PC-3 (cell line): Measurements from ENCODE around the gene ARAP3. TPM values are rescaled to one million over a fixed set of nuclear protein-coding genes. Genes with fewer than 3 reads are reported as not detected.

ENCODE experiments used
- ATAC-seq: fragments of 200-7000 bp; cut with Tn5 transposase; 2 replicates; pipeline ENCODE4 v1.9.1; 2020; ENCODE audit warnings: mild to moderate bottlenecking, moderate library complexity
- BruUV-seq: library from RNA; stranded (reverse); fragments of 400-500 nt; replicated peaks from 2 replicates; lab custom pipeline; 2021; lab: Mats Ljungman, UMichigan
- CTCF ChIA-PET: fragments of 300-600 bp; sonication (Branson Sonifier 250); formaldehyde crosslinking; loops from one replicate; lab custom pipeline; 2022; ENCODE audit warnings: antibody characterized with exemption; lab: Charles Lee
- POLR2A ChIA-PET: fragments of 300-600 bp; sonication (Branson Sonifier 250); formaldehyde crosslinking; loops from one replicate; lab custom pipeline; 2022; ENCODE audit warnings: antibody characterized with exemption; ENCODE audit not compliant: unreplicated experiment; lab: Charles Lee
- DNase-seq: peaks from one replicate; pipeline ENCODE4 v3.0.0-alpha.2; 2015
- H2AFZ ChIP-seq: fragments of 300-600 bp; sonication (generic); 2 replicates; pipeline ENCODE4 v1.6.0; 2016; ENCODE audit warnings: antibody characterized with exemption, low read length
- H3F3A ChIP-seq: fragments of 300-600 bp; sonication (generic); one replicate; pipeline ENCODE4 v1.6.0; 2017; ENCODE audit warnings: antibody characterized with exemption, low read length, control low read depth, mild to moderate bottlenecking; ENCODE audit not compliant: unreplicated experiment
- H3K27ac ChIP-seq: fragments of 300-600 bp; sonication (generic); 2 replicates; pipeline ENCODE4 v1.5.1; 2016; ENCODE audit warnings: mild to moderate bottlenecking, low read length
- H3K27me3 ChIP-seq: fragments of 300-600 bp; sonication (generic); 2 replicates; pipeline ENCODE4 v1.6.1; 2016; ENCODE audit warnings: low read length, mixed read lengths
- H3K36me3 ChIP-seq: fragments of 300-600 bp; sonication (generic); 2 replicates; pipeline ENCODE4 v1.6.1; 2016; ENCODE audit warnings: low read depth, mixed run types, low read length, mixed read lengths
- H3K4me1 ChIP-seq: fragments of 300-600 bp; sonication (generic); 2 replicates; pipeline ENCODE4 v1.5.1; 2016; ENCODE audit warnings: low read length; ENCODE audit not compliant: insufficient read depth
- H3K4me2 ChIP-seq: fragments of 300-600 bp; sonication (generic); 2 replicates; pipeline ENCODE4 v1.6.0; 2016; ENCODE audit warnings: low read length
- H3K4me3 ChIP-seq: fragments of 300-600 bp; sonication (generic); 2 replicates; pipeline ENCODE4 v1.5.1; 2016; ENCODE audit warnings: mild to moderate bottlenecking, low read length, mixed read lengths
- H3K79me2 ChIP-seq: fragments of 300-600 bp; sonication (generic); 2 replicates; pipeline ENCODE4 v1.6.1; 2017; ENCODE audit warnings: low read length, mixed read lengths
- H3K9ac ChIP-seq: fragments of 300-600 bp; sonication (generic); 2 replicates; pipeline ENCODE4 v1.6.0; 2016; ENCODE audit warnings: mild to moderate bottlenecking, low read length
- H3K9me2 ChIP-seq: fragments of 300-600 bp; sonication (generic); replicated peaks from 2 replicates; pipeline ENCODE4 v1.6.1; 2016; ENCODE audit warnings: mixed run types, low read length, mixed read lengths
- H3K9me3 ChIP-seq: fragments of 300-600 bp; sonication (generic); 2 replicates; pipeline ENCODE4 v1.6.1; 2016; ENCODE audit warnings: low read length, mixed read lengths
- H4K20me1 ChIP-seq: fragments of 300-600 bp; sonication (generic); 2 replicates; pipeline ENCODE4 v1.6.1; 2016; ENCODE audit warnings: low read length, mixed read lengths
- CTCF ChIP-seq: fragments of 300-600 bp; sonication (generic); conservative IDR thresholded peaks from 2 replicates; pipeline ENCODE4 v1.5.1; 2017; ENCODE audit warnings: antibody characterized with exemption, low read depth, mild to moderate bottlenecking, low read length
- EZH2 ChIP-seq: fragments of 300-600 bp; sonication (generic); IDR thresholded peaks from one replicate; pipeline ENCODE4 v1.6.1; 2017; ENCODE audit warnings: antibody characterized with exemption, mild to moderate bottlenecking, low read length; ENCODE audit not compliant: unreplicated experiment
- EZH2phosphoT487 ChIP-seq: fragments of 300-600 bp; sonication (generic); IDR thresholded peaks from 2 replicates; pipeline ENCODE4 v1.6.1; 2018; ENCODE audit warnings: mild to moderate bottlenecking, antibody characterized with exemption, low read length, borderline replicate concordance
- intact Hi-C: fragments of 100-400 bp; cut with micrococcal nuclease; formaldehyde crosslinking; loops from 2 replicates; pipeline ENCODE4 v1.9.0; 2023
- total RNA-seq: library from RNA; depleted of rRNA; stranded (reverse); fragments of >200 nt; gene quantifications from 2 replicates; pipeline ENCODE4 v1.2.3, GENCODE V29; 2014

Gene ARAP3
- total RNA-seq, 1 experiment from 2014 or later, result 7.1 TPM

- CTCF ChIA-PET, result no interaction called here
- intact Hi-C loops, result no loop called here
- no peaks in the 10 kb centered on the region for H3K36me3 ChIP-seq
- ATAC-seq (no peak), DNase-seq (no peak)
- TF ChIP-seq CTCF (no peak), EZH2phosphoT487 (no peak), EZH2 (no peak)
- H3K9me2 ChIP-seq, result no peaks in the 10 kb centered on the region
- H4K20me1 ChIP-seq, result 0 out of 2 replicates have a peak, but pooled peaks cover 5% of the 10 kb centered on the region
- no peak overlapping the region for H3K27ac ChIP-seq
- no peaks in the 10 kb centered on the region for H3K27me3 ChIP-seq
- H3K4me3 ChIP-seq, result no peak overlapping the region
- no peak overlapping the region for H3K4me2 ChIP-seq
- peaks cover 16% of the 10 kb centered on the region for H3K79me2 ChIP-seq
- POLR2A ChIA-PET, result no interaction called here
- H3K9me3 ChIP-seq, result no peaks in the 10 kb centered on the region
- no peak overlapping the region for H2AFZ ChIP-seq
- peaks cover 40% of the 10 kb centered on the region for H3K4me1 ChIP-seq
- no peak overlapping the region for H3K9ac ChIP-seq
- BruUV-seq, result no TSS peak
- H3F3A ChIP-seq, result no peaks in the 10 kb centered on the region
Measured at GRCh38 chr5:141640051-141640415, 42.0 kb downstream of the ARAP3 start.

GRCh38 chr5:141639357-141640050 lies 42.5 kb downstream of the ARAP3 start:
- Histone ChIP-seq H3K9me2 (no peaks in the 10 kb centered on the region), H2AFZ (no peak overlapping the region), H3K79me2 (peaks cover 21% of the 10 kb centered on the region), H3K4me1 (peaks cover 45% of the 10 kb centered on the region), H3K36me3 (no peaks in the 10 kb centered on the region), H3K4me2 (no peak overlapping the region), H3K4me3 (no peak overlapping the region), H3F3A (no peaks in the 10 kb centered on the region), H3K27ac (no peak overlapping the region), H3K27me3 (no peaks in the 10 kb centered on the region), H3K9me3 (no peaks in the 10 kb centered on the region), H3K9ac (no peak overlapping the region), H4K20me1 (0 out of 2 replicates have a peak, but pooled peaks cover 5% of the 10 kb centered on the region)
- no peak for TF ChIP-seq EZH2
- no TSS peak for BruUV-seq
- no peak for DNase-seq
- ATAC-seq, result no peak
- POLR2A ChIA-PET, result no interaction called here
- intact Hi-C loops, result no loop called here
- CTCF ChIA-PET, result no interaction called here

GRCh38 chr5:141638771-141639170 lies 43.3 kb downstream of the ARAP3 start:
- H3K36me3 ChIP-seq, result no peaks in the 10 kb centered on the region
- CTCF ChIA-PET, result no interaction called here

More at GRCh38 chr5:141638771-141639170, 43.3 kb downstream of the ARAP3 start:
- POLR2A ChIA-PET, result no interaction called here
- Histone ChIP-seq H3K4me1 (peaks cover 45% of the 10 kb centered on the region), H3F3A (no peaks in the 10 kb centered on the region), H3K9me3 (no peaks in the 10 kb centered on the region), H3K9me2 (no peaks in the 10 kb centered on the region), H3K4me2 (0 out of 2 replicates have a peak overlapping the region, but pooled peaks have one; percentile 94), H3K9ac (no peak overlapping the region), H3K27ac (no peak overlapping the region), H3K27me3 (no peaks in the 10 kb centered on the region), H3K4me3 (no peak overlapping the region), H4K20me1 (peaks cover 11% of the 10 kb centered on the region; the same call in 1 of the 2 replicates), H2AFZ (no peak overlapping the region), H3K79me2 (peaks cover 29% of the 10 kb centered on the region)
- no peak for TF ChIP-seq CTCF
- TF ChIP-seq EZH2, result no peak
- ATAC-seq (no peak), DNase-seq (peak; percentile 31)
- intact Hi-C loops, result no loop called here
- BruUV-seq, result no TSS peak
